Stimulated activated CD4-positive, alpha-beta T cell treated with anti-CD3 and anti-CD28 coated beads, Interleukin-4, amount 100 ng/mL, for 1 hour (primary cell): ENCODE measurements around the gene FOXP2.

Experiments used
- DNase-seq: peaks from one replicate; pipeline ENCODE4 v3.0.0-alpha.2; 2020

FOXP2 gene

DNA sequence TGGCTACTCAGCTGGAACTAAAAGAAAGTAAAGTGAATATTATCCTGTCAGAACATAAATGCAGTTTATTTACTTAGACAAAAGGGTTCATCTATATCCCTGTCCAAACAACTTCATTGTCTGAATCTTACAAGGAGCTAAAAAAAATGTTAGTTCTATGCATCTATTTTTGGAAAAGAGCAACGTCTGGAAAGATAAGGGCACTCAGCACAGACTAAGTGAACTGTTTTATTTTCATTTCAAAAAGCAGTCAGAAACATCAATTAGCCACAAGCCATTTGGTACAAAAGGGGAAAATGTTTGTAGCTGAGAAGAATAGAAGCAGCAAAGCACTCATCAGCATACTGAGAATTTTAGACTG lies 245.5 kb downstream of the FOXP2 start:
- DNase-seq = no peak

DNA sequence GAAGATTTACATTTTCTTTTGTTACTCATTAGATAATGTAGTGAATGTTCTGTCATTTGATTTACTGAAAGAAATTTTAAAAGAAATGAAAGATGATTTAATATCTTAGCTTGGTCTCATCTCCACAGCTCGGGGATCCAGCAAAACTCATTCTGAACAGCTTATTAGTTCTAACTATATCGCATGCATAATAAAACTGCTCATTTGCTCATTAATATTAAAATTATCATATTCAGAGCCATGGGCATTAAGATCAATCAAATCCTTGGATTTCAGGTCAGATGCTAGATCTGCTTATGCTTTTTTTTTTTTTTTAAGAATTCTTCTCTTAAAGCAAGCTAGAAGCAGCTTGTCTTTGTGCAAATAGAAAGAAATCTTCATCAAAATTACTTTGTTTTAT lies 246.1 kb downstream of the FOXP2 start:
- DNase-seq = no peak

- DNase-seq = no peak
Measured at GRCh38 chr7:114662002-114662677, 247.5 kb downstream of the FOXP2 start.

GRCh38 chr7:114663502-114663901 lies 248.9 kb downstream of the FOXP2 start:
- no peak for DNase-seq

- no peak for DNase-seq
Measured at GRCh38 chr7:114670676-114671075, 256.1 kb downstream of the FOXP2 start.

- no peak for DNase-seq
Measured at GRCh38 chr7:114671563-114672123, 257.0 kb downstream of the FOXP2 start.

- DNase-seq = no peak
Measured at GRCh38 chr7:114678116-114678515, 263.5 kb downstream of the FOXP2 start.

DNA sequence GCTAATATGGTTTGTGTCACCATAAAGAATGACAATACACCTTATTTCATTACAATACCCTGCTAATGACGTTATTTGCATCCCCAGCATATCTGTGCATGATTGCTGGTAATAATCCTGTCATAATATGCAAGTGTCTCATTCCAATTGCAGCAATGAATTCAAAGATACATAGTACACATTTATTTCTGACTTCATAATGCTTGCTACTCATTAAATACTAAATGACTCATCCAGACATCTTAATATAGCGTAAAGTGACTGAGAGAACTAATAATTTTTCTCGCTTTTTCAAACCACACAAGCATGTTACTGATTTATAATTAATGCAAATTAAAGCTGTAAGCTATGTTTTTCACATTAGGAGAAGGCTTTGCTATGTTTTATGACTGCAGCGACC lies 272.6 kb downstream of the FOXP2 start:
- no peak for DNase-seq

GRCh38 chr7:114688443-114689055 lies 273.9 kb downstream of the FOXP2 start:
- no peak for DNase-seq

GRCh38 chr7:114689406-114689805 lies 274.8 kb downstream of the FOXP2 start:
- no peak for DNase-seq

DNA sequence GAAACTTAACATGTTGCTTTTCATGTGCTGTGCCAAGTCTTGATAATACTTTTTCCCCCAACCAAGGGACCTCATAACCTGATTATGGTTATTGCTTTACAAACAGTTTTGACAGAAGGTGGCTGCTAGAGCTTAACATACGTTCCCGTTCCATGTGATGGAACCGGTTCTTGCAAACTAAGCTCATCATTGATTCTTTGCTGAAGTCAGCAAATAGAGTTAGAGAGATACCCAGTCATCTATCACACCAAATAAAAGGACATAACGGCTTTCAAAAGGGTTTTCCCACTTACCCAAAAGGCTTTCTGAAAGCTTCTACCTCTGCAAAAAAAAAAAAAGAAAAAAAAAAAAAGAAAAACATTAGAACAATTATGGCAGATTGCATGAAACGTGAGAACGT lies 277.0 kb downstream of the FOXP2 start:
- no peak for DNase-seq

- no peak for DNase-seq
Measured at GRCh38 chr7:114695182-114695581, 280.6 kb downstream of the FOXP2 start.

DNA sequence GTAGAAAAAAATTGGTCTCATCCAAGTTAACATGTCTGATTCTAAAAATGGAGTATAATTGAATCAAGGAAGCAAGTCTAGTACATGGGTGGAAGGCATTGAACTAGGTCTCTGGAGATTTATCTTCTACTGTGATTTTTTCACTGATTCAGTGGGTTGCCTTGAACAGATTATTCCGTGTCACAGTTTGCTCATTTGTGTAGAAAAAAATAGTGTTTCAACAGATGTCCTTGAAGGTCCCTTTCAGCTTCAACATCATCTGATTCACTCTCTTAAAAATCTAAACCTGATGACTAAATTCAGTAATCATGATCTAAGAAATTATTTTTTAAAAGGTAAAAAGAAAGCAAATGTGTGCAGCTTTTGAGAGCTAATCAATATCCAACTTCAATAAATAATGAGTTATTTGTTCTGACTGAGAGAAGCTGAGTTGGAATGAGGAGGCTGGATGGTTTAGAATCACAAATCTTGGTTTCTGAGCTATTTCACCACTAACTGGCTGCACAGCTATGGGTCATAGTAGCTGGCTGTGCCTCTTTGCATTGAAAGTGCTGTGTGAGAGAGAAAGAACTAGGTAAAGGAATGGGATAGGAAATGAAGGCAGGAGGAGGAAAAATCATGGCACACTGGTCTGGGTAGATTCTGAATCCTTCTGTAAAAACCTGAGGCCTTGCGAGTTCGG lies 285.8 kb downstream of the FOXP2 start:
- no peak for DNase-seq

DNA sequence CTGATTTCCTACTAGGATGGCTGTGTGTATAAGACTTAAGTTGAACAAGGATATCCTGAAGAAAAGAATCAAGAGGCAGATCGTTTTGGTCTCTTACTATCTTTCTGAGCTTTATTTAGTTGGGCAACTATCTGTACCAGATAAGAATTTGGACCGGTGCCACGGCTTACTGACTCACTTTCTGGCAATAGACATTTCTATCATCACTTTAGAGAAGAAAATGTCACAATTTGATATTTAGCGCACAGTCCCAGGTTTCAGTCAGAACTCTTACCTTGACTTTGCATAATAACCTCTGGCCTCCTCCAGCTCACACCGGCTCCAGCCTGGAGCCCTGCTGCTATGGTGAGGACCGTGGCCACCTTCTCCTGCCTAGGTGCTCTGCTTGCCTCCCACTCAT lies 289.1 kb downstream of the FOXP2 start:
- DNase-seq = no peak

DNA sequence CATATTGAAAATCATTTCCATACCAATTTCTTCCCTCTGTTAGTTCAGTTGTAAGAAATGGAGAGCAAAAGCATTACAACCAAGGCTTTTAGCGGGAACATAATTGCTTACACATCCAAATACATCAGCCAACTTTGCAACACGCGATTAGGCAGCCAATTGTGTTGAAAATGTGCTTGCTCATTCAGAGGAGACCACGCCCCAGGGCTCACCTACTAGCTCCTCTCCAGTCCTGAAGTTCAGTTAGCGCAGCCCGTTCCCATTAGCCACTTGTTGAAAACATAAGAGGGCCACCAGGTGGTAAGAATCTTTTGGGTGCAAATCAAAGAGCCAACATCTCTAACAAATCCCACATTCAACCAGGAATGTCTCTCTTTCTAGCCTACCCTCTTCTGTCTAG lies 294.0 kb downstream of the FOXP2 start:
- DNase-seq = no peak

DNA sequence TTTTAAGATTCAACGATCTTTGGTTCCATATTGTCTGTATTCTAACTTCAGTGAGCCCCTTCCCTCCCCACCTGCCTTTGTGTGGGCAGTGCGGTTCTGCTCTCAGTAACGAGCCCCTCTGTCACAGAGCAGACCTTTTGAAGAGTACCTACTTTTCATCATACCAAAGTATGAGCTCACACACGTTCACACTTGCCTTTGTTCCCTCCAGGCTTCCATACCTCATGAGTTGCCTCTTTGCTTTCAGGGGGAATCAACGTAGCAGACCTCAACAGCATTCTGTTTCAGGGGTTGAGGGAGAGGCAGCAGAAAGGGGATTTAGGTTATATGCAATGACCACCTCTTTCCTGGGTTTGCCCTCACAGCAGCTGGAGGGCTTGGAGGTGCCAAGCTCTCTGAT lies 295.9 kb downstream of the FOXP2 start:
- DNase-seq = no peak

DNA sequence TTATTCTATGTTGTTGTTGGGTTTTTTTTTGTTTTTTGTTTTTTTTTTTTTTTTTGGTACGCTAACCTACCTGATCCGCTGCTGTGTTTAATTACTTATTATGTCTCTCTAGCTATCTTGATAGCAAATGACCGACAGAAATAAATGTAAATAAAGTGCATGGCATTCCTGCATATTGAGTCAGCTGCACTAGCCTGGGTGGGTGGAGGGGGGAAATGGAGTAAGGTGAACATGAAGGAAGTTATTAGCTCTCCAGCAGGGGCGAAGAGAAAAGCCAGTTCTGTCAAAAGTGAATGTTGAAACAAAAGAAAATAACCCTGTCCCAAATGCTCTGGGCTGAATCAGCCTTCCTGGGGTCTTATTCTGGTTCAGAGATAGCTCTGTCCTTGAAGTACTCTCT lies 296.6 kb downstream of the FOXP2 start:
- DNase-seq = no peak

- DNase-seq = no peak
Measured at GRCh38 chr7:114715907-114716306, 301.3 kb downstream of the FOXP2 start.

DNA sequence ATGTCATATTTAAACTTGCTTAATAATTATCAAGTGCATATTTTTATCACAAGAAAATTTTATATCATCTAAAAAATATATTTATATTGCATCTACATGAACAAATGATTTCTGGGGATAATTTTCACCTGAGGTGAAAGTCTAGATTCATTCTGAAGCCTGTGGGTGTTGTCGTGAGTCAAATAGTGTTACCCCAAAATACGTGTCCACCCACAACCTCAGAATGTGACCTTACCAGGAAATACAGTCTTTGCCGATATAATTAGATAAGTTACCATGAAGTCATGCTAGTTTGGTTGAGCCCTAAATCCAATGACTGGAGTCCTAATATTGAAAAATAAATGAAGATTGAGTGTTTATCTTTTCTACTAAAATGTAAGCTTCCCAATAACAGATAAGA lies 304.2 kb downstream of the FOXP2 start:
- no peak for DNase-seq

GRCh38 chr7:114720725-114721124 lies 306.1 kb downstream of the FOXP2 start:
- DNase-seq = no peak

DNA sequence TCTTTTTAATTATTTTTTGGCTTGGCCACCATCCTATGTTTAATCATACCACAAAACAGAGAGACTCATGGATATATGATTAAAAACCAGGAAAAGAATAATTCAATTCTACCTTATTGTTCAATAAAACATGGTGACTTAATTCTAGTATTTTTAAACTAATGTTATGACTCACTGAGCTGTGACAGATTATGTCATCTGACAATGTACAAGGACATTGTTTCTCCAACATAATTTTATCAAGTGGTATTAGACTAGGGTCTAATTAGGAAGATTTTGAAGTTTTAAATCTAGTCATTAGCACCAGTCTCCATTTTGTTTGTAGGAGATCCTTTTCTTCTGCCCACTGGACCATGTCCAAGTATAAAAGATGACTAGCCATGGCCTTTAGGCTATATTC lies 307.9 kb downstream of the FOXP2 start:
- DNase-seq = no peak

DNA sequence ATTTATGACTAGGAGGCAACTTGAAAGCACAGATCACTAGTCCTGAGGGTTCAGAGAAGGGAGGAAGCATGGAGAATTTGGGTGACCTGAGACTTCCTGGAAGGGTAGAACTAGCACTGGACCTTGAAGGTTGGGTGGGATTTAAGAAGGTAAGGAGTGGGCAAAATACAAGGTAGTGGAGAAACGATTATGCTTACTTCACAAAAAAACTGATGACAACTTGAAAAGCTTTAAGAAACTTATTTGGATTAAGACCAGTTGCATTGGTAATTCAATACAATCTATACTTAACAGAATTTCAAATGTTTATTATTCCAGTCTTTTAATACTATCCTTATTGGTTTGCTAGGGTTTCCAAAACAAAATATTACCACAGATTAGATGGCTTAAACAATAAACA lies 308.7 kb downstream of the FOXP2 start:
- DNase-seq = no peak

- no peak for DNase-seq
Measured at GRCh38 chr7:114740095-114740494, 325.5 kb downstream of the FOXP2 start.

DNA sequence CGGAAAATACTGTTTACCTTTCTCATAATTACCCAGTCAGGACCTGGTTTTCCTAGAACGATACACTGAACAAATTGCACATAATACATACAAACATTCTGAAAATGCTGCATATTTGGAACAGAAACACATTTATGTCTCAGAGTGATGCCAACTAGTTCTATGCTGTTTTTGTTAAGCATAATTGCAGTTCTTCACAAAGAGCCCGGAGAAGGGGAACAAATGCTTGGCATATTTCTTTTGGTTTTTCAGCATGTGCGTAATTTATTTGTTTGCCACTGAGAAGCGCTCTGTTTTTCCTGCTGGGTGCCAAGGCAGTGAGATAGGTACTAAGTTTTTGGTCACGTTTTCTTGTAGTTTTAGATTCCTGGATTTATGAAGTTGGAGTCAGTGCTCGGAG lies 326.3 kb downstream of the FOXP2 start:
- DNase-seq = no peak
